Hematopoietic multipotent progenitor cell treated with erythropoietin and hydrocortisone succinate and interleukin-3 and kit ligand, for 6 days (in vitro differentiated cells): ENCODE results near the gene NACC1.
"Not testable (repeated sequence)": the region's sequence is repeated elsewhere in the genome, so short reads cannot be mapped to it uniquely, and the experiment has no call there.

Experiments
- DNase-seq: peaks from one replicate; pipeline ENCODE4 v3.0.0-alpha.2; 2015

The NACC1 gene

GRCh38 chr19:13149173-13149627 is 31.1 kb downstream of the NACC1 start:
- DNase-seq, result not testable (repeated sequence)

GRCh38 chr19:13149628-13150186 is 31.6 kb downstream of the NACC1 start:
- peak; percentile 74 for DNase-seq

DNA sequence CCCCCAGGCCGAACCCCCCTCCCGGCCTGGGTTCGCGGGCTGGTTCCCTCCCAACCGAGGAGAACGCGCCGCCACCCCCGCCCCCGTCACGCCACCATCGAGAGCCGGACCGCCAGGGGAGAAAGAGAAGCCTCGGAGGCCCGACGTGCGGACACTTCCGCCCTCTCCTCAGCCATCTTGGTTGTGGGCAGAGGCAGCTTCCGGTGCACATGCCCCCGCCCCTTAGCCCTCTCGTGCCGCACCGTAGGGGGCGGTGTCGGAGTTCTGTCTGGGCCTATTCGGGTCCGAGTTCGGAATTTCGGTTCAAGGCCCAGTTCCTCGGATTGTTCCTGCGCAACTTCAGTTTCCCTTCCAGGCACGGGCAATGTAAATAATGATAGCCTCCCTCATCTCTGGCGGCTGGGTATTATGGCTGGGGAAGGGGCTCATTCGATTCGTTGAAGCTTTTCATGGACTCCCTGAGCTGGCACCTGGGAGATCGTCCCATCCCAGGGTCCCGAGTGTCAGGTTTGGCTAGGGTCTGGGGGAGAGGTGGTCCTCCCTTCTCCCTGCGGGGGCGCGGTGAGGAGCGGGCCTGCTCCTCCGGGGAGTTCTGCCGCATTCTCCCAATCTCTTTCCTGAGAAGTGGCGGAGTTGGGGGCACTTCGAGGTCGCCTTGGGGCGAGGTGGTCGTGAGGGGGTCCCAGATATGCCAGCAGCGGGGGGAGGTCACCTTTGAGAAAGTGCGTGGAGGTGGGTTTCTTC is 32.3 kb downstream of the NACC1 start, which contains the start of the genes IER2 and STX10:
TSS of gene IER2 (plus strand) at position 225 of the 744 bp plus-strand sequence. CDS start 2,776 bp downstream, outside the sequence.
TSS of gene STX10 (minus strand) at position 189 of the 744 bp plus-strand sequence. CDS start 202 bp downstream, outside the sequence.
- peak; percentile 97 for DNase-seq

DNA sequence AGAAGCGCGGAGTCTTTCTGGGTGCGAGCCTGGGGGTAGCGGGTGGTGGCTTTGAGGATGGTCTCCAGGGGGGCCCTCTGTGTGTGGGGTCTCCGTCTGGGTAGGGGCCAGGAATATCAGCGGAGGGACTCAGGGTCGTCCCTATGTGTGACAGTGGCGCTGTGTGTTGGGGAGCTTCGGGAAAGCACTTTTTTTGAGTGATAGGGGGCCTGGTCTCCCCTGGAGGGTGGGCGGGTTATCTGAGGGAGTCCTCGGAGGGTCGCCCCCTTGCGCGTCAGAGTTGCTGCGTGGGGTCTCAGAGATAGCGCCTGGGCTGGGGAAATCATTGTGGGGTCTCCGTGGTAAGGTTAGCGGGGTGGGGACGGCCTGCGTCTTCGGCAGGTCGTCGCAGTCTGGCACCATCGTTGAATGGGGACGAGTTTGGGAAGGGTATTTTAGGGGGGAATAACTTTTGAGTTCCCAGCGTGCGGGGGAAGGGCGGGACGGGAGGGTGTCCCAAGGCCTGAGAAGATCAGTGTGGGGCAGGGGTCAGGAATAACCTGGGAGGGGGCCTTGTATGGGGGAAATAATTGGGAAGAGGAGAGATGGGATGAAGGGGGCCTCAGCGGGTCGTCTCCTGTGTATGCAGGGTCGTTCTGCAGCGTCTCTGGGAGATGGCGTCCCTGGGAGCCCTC is 33.0 kb downstream of the NACC1 start:
- peak; percentile 50 for DNase-seq

DNA sequence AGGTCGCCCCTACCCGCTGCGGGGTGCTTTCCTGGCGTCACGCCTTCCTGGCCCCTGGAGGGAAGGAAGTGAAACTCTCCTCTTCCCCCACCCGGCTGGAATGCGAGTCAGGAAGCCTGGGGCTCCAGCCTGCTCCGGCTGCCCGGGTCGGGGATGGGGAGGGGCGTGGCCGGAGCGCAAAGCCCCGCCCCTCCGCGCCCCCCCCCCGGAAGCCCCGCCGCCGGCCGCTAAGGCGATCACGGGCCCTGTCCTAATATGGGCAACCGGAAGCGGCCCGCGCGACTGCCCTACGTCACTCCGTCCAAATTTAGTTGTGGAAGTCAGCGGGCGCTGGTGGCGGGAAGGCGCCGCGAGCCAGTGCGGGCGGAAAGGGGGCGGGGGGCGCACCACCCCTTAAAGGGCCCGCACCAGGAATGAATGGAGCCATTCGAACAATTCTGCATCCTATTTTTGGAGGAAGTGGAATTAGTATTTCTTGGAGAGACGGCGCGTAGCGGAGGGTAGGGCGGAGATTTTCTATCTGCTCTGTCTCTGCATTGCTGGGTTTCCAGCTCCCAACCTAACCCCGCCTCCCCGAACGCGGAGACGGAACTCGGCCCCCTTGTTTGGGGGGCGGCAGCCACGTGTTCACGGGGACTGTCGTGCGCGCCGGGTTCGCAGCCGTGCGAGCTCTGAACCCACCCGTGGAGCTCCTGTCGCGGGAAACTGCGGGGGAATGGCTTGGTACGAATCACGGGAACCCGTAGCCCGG is 33.7 kb downstream of the NACC1 start:
- peak; percentile 98 for DNase-seq

DNA sequence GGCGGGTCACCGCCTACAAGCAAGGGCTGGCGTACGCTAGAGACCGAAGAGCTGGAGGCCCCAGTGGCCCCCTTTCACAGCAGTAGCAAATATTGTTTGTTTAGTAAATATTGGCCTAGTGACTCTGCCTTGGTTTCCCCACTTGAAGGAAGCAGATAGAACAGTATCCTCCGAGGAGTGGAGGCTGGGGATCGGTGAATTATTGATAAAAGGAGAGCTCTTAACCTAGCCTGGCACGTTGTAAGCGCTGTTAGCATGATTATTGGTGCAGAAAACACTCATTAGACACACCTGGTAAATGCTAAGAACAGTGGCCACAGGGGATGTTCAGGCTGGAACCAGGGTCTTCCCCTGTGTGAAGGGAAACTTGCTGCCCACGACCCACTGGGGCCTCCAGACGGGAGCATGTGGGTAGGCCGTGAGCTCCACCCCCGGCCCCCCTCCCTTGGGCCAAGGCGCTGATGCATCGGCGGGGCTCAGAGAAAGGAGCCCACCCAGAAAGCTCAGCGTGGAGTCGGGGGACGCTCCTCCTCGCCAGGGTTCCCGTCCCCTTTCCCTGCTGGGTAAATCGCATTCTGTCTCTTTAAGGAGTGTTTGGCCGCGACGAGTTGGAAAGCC is 34.4 kb downstream of the NACC1 start:
- DNase-seq, result no peak

- DNase-seq, result peak; percentile 97
These were observed 35.0 kb downstream of the NACC1 start for GRCh38 chr19:13152974-13153568.

DNA sequence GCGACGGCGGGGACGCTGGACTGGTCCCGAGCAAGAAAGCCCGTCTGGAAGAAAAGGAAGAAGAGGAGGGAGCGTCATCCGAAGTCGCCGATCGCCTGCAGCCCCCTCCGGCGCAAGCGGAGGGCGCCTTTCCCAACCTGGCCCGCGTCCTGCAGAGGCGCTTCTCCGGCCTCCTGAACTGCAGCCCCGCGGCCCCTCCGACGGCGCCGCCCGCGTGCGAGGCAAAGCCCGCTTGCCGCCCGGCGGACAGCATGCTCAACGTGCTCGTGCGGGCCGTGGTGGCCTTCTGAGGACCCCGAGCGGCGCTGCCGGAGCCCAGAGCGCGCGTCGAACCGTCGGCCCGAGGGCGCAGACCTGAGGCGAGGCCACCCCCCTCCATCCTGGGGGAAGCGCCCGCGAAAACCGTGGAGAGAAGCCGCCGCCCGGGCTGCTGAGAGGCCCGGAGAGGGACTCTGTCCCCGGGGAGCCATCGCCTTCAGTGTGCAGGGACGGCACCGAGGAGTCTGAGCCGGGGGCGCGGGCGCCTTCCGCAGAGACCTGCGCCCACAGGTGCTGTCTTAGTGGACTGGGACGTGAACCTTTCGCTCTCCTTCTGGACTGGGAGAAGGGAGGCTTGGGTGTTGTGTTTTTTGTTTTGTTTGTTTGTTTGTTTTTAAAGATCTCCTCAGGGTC is 35.6 kb downstream of the NACC1 start:
- peak; percentile 71 for DNase-seq

- peak; percentile 84 for DNase-seq
These were observed 36.2 kb downstream of the NACC1 start for GRCh38 chr19:13154241-13154778.

DNA sequence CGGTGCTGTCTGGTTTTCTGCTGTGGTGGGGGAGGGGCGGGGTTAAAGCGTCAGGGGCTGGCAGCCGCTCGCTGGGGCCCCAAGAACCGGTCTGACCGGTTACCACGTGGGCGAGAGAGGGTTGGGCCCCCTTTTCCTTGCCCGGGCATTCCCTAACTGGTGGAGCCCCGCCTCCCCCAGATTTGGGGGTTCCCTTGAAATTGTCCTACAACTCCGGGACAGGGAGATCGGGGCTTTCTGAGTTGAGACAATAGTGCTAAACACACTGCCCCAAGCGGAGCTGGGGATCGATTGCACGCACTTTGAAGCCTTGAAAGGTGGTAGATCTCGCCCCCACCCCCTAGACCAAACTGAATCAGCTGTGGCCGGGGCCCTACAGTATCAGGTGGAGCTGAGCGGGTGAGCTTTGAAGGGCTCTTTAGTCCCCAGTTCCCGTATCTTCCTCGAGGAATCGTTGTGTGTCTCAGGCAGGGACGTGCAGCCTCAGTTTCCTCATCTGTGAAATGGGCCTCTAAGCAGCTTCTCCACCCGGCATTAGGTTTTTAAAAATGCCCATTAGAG is 36.9 kb downstream of the NACC1 start:
- peak; percentile 82 for DNase-seq

GRCh38 chr19:13155472-13156359 is 37.7 kb downstream of the NACC1 start:
- peak; percentile 53 for DNase-seq

GRCh38 chr19:13159713-13160112 is 41.6 kb downstream of the NACC1 start:
- DNase-seq, result no peak

DNA sequence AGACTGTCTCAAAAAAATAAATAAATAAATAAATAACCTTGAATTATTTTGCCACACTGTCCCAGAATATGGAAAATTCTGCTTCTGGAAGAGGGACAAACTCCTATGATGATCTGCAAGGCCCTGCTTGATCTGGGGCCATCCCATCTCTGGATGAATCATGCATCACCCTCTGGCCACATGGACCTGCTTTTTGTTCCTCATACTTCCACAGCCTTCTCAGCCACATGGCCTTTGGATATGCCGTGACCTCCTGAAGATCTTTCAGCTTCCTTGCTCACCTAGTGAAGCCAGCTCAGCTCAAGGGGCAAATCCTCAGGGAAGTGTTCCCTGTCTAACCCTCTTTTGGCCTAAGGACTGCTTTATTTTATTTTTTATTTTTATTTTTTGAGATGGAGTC is 42.5 kb downstream of the NACC1 start:
- no peak for DNase-seq

DNA sequence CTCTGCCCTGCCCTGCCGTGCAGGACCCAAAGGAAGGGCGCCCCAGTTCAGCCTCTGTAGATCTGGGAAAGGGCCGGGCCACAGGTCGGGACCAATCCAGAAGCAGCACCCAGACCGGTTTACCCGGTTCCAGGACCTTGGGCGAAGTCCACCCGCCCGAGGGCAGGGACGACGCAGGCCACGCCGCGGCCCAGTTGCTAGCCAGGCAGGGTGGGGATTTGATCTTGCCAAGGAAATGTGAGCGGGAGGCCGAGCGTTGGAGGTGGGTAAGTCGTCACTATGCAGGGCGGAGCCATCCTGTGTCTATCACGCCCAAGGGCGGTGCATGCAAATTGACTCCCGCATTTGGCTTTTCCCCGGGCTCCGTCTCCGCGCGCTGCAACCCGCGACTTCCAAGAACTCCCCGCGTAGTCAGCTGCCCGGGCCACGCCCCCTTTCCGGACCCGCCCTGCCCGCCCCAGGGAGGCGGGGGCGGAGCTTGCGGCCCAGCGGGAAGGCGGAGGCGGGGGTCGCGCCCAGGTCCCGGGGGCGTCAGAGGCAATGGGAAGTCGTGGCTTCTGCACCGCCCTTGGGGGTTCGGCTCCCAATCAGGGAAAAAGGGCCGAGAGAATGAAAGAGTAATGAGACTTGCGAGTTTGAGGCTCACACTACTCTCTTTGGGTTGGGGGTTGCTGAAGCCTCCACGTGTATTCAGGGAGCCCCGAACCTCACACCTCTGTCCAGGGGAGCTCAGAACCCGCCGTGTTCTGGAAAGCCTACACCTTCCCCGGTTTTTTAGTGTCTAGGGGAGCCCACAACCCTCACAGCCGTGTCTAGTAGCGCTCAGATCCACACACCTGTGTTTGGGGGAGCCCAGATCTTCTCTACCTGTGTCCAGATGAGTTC is 44.9 kb downstream of the NACC1 start:
- peak; percentile 99 for DNase-seq

- DNase-seq, result peak; percentile 79
These were observed 45.7 kb downstream of the NACC1 start for GRCh38 chr19:13163609-13164342.

GRCh38 chr19:13164343-13165161 is 46.5 kb downstream of the NACC1 start:
- peak; percentile 64 for DNase-seq
